COLO829 (cell line): ENCODE data around the gene PTPN3.

Experiments
- DNase-seq: peaks from one replicate; pipeline ENCODE4 v3.0.0; 2012; ENCODE audit warnings: low spot score

Gene PTPN3

DNA sequence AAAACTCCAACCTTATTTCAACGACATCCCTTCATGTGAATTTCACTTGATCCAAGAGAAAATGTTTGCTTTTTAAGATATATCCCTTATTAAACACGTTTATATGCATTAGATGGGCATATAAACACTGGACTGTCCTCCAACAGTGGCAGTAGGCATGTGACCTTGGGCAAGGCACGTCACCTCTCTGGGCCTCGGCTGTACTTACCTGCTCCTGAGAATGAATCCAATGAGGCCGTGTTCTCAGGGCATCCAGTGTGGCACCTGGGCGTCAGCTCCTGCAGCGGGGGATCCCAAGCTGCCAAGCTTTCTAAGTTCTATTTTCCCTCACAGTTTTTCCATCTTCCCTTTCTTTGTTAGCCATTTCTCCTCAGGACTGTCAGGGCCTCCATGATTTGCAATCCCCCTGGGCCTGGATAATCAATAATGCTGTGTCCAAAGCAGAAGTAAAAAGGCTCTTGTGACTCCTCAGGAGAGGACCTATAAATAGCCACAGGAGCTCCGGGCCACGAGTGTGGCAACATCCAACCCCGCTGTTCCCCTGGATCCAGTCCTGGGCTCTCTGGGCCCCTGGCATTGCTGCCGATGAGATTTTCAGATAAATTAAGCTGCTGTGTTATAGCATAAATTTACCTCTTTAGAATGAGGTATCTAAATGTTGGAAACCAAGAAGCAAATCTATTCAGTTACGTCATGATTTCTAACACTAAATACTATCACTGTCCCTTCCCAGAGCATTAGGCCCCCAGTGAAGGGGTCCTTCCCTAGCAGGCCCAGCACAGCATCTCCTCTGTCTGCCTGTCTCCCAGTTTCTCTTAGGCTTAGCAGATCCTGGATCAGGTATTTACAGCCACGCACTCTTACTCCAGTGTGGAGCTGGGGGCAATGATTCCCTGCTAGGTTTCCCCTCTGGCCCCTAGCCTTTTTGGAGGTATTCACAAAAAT is 76.8 kb downstream of the PTPN3 start:
- no peak for DNase-seq

DNA sequence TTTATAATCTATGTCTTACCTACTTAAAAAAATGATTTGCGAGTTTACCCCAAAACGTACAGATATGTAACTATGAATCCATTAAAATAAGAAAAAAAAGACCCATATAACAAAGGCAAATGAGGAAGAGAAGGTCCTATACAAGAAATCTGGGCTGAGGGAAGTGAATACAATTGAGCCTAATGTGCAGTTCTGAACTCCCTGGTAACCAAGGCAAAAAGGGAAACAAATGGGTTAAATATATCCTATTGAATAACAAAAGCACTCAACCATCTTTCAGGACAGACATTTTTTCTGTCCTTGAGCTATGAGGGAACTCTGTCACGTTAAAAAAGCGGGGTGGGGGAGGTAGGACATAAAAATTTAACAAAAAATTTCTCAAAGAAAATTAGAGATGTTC is 78.6 kb downstream of the PTPN3 start:
- DNase-seq = no peak

DNA sequence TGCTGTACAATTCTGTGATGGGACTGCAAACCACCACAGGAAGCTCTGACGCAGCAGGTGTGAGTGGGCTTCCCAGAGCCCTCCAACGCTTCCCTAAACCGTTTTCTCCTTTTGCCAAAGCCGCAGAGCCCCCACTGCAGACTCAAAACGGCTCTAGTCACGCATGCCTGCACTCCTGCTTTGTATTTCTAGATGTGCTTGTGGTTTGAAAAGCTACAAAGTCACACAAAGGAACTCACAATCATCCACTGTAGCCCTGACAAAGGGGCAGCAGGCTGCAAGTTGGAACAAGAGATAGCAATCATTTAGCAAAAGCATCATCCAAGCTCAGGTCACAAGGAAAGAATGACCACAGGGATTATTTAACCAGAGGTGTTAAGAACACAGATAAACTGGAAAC is 79.3 kb downstream of the PTPN3 start:
- no peak for DNase-seq

DNA sequence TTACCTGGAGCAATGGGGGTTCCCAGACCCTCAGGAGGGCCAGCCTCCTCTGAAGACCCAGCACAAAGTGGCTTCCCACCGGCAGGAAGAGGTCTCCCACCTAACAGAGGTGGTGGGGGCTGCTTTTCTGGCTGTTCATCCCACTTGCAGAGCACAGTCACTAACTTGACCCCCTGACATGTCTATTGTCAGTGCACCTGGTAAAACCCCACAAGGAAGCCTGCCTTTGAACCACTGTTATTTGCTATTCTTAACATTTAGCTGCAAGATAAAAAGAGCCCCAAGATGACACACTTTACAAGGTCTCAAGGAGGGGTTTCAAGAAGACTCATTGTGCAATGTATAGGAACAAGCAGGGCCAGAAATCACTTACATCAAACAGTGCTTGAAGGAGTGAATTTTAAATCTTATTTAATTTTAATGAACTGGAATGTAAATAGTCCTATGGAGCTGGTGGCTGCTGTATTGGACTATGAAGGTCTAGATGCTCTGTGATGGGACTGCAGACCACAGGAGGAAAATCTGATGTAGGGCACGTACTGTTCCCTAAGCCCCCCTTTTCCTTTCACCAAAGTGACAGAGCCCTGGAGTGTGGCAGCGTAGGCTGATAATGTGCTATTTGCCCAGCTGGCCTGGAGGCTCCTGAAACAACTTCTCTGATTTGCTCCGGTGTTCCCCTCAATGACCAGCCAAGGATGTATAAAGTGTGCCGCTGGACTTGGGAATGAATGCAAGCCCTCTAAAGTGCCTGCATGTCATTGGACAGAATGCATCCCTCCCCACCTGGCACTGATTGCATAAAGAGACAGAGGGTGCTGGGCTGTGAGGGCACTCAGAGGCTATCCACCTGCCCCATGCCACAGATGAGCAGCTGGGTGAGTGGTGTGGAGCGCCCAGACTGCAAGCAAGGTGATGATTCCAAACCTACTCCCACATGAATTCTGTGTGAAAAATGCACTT is 80.2 kb downstream of the PTPN3 start:
- no peak for DNase-seq

DNA sequence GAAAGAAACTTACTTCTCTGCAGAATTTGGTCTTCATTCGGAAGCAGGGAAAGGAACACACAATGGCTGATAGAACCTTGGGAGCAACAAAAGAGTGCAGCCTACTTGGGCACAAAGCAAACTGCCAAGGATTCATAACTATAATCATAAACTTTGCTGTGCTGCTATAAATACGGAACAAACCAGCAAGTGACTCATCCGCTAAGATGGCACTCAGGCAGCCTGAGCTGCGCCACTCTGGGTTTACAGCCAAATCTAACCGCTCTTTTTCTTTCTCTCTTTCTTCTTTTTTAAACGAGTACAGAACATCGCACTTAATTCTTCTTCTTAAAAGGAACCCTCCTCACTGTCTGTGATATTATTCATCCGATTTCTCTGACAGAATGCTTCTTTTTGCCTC is 81.1 kb downstream of the PTPN3 start:
- no peak for DNase-seq

DNA sequence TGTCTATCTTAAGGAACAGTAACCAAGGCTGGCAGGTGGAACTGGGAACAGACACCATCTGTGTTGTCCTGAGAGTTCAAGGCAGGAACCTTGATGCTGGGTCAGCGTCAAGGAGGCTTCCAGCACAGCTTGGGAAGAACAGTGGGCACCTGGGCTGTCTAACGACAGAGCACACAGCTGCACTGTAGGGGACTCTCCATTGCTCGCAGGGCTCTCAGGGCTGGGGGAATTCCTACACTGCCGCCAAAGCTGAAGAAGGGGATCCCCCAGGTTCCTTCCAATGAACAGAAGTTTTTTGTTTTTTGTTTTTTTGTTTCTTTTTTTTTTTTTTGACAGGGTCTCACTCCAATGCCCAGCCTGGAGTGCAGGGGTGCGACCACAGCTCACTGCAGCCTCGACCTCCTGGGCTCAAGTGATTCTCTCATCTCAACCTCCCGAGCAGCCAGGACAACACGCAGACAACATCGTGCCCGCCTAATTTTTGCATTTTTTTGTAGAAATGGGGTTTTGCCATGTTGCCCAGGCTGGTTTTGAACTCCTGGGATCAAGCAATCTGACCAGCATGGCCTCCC is 81.9 kb downstream of the PTPN3 start:
- no peak for DNase-seq

DNA sequence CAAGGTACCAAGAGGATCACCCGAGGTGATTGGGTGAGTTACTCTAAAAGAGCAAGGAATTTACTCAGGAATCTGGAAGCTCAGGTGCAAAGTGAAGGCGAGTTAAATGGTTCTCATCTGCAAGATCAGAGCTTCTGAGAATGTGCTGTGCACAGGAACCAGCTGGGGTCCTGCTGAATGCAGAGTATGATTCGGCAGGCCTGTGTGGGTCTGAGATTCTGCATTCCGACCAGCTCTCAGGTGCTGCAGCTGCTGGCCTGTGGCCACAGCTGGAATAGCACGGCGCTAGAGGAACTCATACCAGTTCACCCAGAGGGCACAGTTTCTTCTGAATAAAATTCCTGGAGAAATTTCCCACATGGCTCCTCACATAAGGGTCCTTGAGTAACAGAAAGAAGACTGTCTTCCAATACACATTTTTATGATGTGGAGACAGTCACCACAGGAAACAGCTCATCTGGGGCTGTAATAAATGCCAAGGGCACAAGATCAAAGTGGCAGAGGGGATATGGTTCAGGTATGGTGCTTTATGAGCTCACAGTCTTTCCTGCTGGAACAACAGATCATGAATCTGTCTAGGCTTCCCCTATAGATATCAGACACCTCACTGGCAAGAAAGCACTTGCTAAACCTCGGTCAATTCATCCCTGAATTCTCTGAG is 83.9 kb downstream of the PTPN3 start:
- DNase-seq = no peak

DNA sequence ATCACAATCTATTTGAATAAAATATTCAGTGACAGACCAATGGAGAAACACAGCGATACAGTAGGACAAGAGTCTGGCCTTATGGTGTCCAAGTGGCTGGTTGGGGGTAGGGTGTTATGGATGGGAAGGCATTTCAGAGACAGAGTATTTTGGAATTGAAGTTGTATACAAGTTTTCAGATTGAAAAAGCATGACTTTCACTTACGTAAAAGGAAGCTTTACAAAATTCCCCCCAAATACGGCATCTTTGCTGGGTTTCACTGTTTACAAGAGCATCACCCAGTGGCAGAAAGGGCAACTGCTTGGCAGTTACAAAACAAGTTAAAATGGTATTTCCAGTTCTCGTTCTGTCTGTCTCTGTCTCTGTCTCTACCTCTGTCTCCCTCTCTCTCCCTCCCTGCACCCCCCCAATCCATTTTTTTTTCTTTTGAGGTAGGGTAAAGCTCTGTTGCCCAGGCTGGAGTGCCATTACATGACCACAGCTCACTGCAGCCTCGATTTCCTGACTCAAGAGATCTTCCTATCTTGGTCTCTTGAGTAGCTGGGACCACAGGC is 86.2 kb downstream of the PTPN3 start:
- DNase-seq = peak; percentile 38

DNA sequence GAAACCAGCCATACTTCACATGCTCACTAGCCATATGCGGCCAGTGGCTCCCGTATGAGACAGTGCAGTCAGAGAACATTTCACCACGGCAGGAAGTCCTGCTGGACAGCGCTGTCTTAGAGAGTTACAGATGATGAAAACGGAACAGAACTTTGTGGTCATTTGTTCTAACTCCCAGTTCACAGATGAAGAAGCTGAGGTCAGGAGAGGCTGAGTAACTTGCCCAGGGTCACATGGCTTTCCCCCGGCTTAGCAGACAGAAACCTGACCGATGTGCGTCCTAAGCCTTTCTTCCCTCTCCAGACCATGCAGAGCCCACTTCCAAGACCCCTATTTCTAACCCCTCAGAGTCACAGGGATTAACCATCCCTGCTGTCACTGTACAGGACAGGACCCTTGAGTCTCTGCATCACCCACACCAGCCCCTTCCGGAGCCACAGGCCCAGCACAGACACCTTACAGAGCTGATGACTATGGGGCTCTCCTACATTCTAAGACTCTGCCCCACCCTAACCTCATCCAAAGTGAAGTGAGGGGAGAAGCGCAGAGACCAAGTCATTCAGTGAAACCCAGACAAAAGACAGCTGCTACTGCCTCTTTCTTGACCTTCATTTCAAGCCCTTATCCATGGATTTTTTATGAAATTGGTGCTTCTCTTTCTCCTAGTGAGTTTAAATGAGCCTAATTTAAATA is 86.9 kb downstream of the PTPN3 start:
- DNase-seq = no peak

DNA sequence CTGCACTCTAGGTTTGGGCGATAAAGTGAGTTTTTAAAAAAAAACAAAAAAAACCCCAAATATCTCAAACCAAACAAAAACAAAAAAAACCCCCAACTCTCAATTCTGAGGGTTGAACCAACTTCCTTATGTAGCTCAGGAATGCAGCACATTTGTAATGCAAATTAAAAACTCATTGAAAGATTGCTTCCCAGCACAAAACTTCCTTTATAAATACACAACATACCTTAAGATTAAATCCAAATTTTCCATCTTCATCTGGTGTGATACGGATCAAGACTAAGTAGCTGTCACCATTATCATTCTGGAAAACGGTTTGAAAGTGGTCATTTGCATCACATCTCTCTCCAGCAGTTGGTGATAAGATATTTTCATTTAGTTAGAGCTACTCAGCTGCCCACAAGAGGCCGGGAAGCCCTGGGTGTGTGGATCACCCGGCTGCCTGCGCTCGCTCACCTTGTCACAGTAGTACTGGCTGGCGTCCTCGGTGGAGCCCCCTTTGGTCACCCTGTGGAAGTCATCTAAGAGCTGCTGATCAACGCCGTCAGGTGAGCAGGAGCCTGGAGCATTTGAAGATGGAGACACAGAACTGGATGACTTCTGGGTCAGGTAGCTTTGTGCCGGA is 88.2 kb downstream of the PTPN3 start:
- no peak for DNase-seq

DNA sequence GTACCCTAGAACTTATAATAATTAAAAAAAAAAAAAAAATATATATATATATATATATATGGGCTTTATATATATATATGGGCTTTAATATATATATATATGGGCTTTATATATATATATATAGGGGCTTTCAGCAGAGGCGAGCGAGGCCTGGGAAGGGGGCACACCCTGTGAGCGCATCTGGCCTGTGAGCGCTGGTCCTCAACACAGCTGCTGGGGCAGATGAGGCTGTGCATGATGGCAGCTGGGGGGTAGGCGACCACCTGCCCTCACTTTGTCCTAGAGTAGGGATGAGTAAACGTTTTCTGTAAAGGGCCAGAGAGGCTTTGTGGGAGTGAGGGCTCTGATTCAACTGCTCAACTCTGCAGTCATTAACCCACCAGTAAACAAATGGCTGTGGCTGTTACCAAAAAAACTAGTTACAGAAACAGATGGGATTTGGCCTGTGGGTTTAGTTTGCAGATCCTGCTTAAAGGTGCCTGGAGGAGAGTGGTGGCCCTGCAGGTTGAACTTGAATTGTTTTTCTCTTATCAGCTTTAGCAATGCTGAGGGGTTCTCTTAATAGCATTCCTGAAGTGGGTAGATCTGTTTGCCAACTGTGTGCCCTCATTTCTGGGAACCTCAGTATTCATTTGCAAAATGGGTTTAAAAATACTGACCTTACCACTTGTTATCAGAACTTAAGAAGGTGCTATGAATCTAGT is 89.2 kb downstream of the PTPN3 start:
- no peak for DNase-seq

DNA sequence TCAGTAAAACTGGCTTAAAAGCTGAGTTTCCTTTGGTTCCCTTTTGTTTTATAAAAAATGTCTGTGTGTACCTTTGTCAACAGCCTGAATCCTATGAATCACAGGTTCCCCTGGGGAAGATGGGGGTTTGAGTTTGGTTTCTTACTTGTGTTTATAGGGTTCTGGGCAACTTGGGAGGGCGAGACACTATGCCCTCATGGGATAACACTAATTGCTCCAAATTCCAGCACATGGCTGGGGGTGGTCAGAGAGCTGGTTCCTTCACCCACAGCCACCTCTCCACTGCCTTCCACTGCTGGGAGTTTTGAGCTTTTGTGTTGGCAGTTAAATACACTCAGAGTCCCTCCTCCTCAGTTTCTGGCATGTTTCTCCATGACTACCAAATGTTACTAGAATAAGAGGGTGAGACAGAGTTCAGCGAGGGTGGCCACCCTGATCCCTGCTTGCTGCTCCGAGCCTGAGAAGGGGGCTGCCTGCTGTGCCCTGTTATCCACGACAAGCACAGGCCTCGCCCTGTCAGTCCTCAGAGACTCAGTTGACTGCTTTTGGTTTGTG is 94.3 kb downstream of the PTPN3 start:
- no peak for DNase-seq

DNA sequence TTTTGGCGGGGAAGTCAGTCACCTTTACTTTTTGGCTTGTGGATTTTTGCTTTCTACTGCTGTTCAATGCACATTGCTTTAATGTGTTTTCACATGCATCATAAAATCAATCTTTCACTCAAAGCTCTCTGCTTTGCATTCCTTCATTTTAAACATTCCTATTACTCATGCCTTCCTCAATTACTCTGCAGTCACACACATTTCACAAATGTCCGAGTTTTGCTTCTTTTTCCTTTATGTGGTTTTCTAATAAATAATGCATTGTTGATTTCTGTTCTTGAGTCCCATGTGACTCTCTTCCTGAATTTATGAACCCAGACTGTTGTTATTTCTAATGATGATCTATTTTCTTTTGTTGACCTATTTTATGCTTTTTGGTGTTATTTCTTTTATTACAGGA is 95.0 kb downstream of the PTPN3 start:
- DNase-seq = peak; percentile 59

DNA sequence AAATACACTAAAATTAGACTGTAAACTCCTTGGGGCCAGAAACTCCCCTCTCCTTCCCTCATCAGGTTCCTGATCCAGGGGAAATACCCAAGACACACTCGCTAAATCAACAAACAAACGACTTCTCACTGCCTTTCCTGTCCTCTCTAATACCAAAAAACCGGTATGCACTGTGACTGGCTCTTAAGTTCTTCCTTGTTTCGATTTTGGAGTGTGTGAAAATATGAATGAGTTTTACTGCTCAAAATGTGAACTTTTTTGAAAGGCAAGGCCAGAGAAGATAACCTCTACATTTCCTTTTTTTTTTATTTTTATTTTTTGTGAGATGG is 96.2 kb downstream of the PTPN3 start:
- DNase-seq = no peak

DNA sequence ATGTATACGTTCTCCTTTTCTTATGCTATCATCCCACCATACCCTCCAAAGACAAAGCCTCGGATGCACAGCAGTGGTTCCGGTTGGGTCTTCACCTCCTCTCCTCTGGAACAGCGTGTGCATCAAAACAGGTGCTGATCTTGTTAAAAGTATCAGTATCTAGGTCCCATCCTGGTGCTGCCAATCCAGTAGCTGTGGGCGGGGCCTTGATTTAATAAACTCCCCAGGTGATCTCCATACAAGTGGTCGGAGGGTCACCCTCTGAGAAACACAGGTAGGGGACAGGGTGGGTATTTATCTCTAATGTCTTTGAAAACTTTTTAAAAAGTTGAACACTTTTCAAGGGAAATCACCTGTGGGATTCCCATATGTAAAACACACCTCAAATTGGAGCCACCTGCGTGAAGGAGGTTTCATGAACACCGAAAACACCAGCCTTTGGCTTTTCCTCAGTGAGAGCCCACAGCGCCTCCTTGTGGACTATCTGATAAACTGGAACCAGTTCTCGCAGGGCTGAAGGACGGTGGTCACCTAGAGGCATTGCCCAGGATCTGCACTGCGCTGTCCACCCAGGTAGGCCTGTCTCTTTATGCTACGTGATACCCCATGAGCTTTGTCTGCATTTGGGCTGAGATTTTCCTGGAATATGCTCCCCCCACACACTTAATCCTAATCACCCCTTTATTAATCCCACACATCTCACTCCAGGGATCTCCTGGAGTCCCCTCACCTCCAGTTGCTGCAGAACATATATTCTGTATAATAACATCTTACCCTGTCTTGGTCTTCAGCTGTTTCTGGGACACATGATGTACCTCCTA is 96.7 kb downstream of the PTPN3 start:
- peak; percentile 65 for DNase-seq

DNA sequence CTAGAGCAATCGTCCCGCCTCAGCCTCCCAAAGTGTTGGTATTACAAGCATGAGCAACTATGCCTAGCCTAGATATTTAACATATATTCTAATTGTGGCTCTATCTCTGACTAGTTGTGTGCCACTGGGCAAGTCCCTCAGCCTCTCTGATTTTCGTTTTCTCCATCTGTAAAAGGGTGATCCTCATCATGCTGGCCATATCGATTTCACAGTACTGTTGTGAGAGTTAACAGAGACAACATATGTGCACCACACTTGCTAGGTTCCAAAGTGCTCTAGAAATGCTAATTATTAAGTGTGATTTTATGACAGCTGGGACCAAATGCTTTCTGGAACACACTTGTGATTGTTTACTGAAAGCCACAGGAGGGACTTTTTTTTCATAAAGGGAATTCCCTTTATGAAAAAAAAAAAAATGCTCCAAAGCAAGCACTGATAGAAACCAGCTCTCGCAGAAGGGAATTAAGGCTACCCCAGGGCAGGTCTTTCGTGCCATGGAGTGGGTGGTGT is 98.8 kb downstream of the PTPN3 start:
- no peak for DNase-seq

DNA sequence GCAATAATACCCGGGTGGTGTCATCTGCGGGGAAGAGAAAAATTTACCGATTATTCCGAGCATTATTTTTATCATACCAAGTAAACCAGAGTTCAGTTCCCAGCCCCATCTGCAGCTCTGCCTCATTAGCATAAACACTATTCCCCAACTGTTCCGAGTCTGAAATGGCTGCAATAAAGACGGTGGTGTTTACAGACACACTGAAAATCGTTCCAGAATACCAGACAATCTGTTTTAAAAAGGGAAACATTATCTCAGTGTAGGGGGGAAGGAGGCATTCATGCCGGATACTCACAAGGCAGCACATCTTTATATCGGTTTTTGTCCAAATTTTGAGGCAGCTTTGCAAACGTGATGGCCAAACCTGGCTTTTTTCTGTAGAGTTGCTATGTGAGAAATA is 106.9 kb downstream of the PTPN3 start:
- no peak for DNase-seq

DNA sequence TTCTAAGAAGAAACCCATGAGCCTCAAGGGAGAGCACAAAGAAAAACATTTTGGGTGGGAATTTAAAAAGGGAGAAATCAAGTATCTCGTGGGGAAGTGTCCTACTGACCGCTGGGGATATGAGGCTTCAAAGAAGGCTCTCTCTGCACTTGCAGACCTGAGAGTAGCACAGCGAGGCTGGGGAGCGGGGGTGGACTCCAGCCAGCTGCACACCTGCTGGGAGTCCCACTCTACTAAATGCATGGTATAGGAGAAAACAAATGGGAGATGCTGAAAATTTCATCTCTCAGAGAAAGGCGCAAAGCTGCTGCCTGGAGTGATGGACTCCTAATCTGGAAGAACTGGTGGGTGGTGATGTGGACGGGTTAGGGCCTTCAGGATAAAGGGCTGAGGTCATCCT is 110.3 kb downstream of the PTPN3 start:
- no peak for DNase-seq

DNA sequence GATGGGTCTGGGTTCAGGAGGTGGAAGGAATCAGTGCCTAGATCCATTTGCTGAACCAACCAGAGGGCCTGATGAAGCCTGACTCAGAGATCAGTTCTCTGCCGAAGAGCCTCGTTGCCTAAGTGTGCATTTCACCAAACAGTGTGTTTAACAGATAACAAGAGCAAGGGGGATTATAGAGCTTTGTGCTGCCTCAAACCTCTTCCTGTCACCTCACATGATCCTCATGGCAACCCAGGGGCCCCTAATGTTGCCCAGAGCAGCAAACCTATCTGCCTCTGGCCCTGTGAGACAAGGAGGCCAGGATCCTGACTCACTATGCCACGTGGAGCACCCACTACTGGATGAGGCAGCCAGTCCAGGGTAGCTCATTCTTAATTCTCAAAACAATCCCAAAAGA is 110.9 kb downstream of the PTPN3 start:
- no peak for DNase-seq
